Suprapubic skin (tissue), 4 donors: ENCODE measurements around the gene PRX.

ENCODE experiments used
- CTCF ChIP-seq, 2 donors: fragments of 200-600 bp in 1 of 2; fragments of 450-650 bp in 1 of 2; sonication (generic) in 1 of 2; IDR thresholded peaks; one replicate each; pipeline ENCODE4 v1.5.1; 2016 to 2019; ENCODE audit warnings: antibody characterized with exemption in 2 of 2, mild to moderate bottlenecking in 1 of 2, moderate library complexity in 1 of 2
- EP300 ChIP-seq: sonication (generic); formaldehyde crosslinking; IDR thresholded peaks from one replicate; pipeline ENCODE4 v1.6.1; 2017; ENCODE audit warnings: antibody characterized with exemption
- POLR2A ChIP-seq, 2 donors: fragments of 450-650 bp; IDR thresholded peaks; one replicate each; pipeline ENCODE4 v1.6.1; 2017; ENCODE audit warnings: antibody characterized with exemption in 2 of 2, mild to moderate bottlenecking in 2 of 2, moderate library complexity in 2 of 2
- POLR2AphosphoS5 ChIP-seq, 3 donors: sonication (generic); formaldehyde crosslinking; IDR thresholded peaks; one replicate each; pipeline ENCODE4 v1.6.1; 2017; ENCODE audit warnings: antibody characterized with exemption in 3 of 3

GRCh38 chr19:40441719-40442253 is 28.6 kb upstream of the PRX start:
- TF ChIP-seq CTCF (IDR thresholded peaks at IDR 0.05) (no peak), POLR2AphosphoS5 (IDR thresholded peaks at IDR 0.05) (no peak), POLR2A (IDR thresholded peaks at IDR 0.05) (no peak), EP300 (no peak)
